Astrocyte (in vitro differentiated cells and primary cell): Measurements from ENCODE around the gene DUSP21. TPM values are rescaled to one million over a fixed set of nuclear protein-coding genes. Genes with fewer than 3 reads are reported as not detected.
A peak's percentile ranks its signal among the peaks of the same experiment; 100 is the strongest.

ENCODE experiments used
- DNase-seq: peaks from one replicate; pipeline ENCODE4 v3.0.0-alpha.2; 2010; ENCODE audit warnings: low read depth
- FAIRE-seq: peaks from 2 replicates; lab custom pipeline; 2011; peaks lifted over from hg19 to GRCh38; lab: Jason Lieb, UNC
- H2AFZ ChIP-seq: 2 replicates; pipeline ENCODE4 v1.6.0; 2012; ENCODE audit warnings: low read depth, low read length, inconsistent platforms
- H3K27ac ChIP-seq: 2 replicates; pipeline ENCODE4 v1.5.1; 2011; ENCODE audit warnings: low read depth, low read length, inconsistent platforms
- H3K27me3 ChIP-seq: 2 replicates; pipeline ENCODE4 v1.6.0; 2011; ENCODE audit warnings: low read length, inconsistent platforms; ENCODE audit not compliant: insufficient read depth
- H3K36me3 ChIP-seq: 2 replicates; pipeline ENCODE4 v1.5.1; 2011; ENCODE audit warnings: low read length, inconsistent platforms; ENCODE audit not compliant: insufficient read depth
- H3K4me1 ChIP-seq: 2 replicates; pipeline ENCODE4 v1.5.1; 2011; ENCODE audit warnings: low read length, inconsistent platforms; ENCODE audit not compliant: insufficient read depth
- H3K4me2 ChIP-seq: 2 replicates; pipeline ENCODE4 v1.6.0; 2012; ENCODE audit warnings: low read length, inconsistent platforms
- H3K4me3 ChIP-seq: 2 replicates; pipeline ENCODE4 v1.5.1; 2011; ENCODE audit warnings: low read depth, mild to moderate bottlenecking, low read length, inconsistent platforms; ENCODE audit not compliant: insufficient read depth
- H3K79me2 ChIP-seq: 2 replicates; pipeline ENCODE4 v1.6.0; 2012; ENCODE audit warnings: mild to moderate bottlenecking, low read length, inconsistent platforms; ENCODE audit not compliant: insufficient read depth
- H3K9ac ChIP-seq: 2 replicates; pipeline ENCODE4 v1.6.0; 2012; ENCODE audit warnings: mild to moderate bottlenecking, low read length, inconsistent platforms
- H3K9me3 ChIP-seq: 2 replicates; pipeline ENCODE4 v1.5.1; 2012; ENCODE audit warnings: low read depth, mild to moderate bottlenecking, low read length, inconsistent platforms; ENCODE audit not compliant: insufficient read depth
- H4K20me1 ChIP-seq: 2 replicates; pipeline ENCODE4 v1.6.0; 2012; ENCODE audit warnings: low read length, inconsistent platforms; ENCODE audit not compliant: insufficient read depth
- H3K27ac Mint-ChIP-seq: one replicate; pipeline ENCODE4 v1.8.0; 2021; ENCODE audit warnings: mild to moderate bottlenecking, mixed read lengths; ENCODE audit not compliant: unreplicated experiment
- H3K27me3 Mint-ChIP-seq: one replicate; pipeline ENCODE4 v1.8.0; 2021; ENCODE audit warnings: low read depth, mixed read lengths; ENCODE audit not compliant: unreplicated experiment
- H3K36me3 Mint-ChIP-seq: one replicate; pipeline ENCODE4 v1.8.0; 2021; ENCODE audit warnings: low read depth, mixed read lengths; ENCODE audit not compliant: unreplicated experiment
- H3K4me1 Mint-ChIP-seq: one replicate; pipeline ENCODE4 v1.8.0; 2021; ENCODE audit warnings: low read depth, mixed read lengths; ENCODE audit not compliant: unreplicated experiment
- H3K4me3 Mint-ChIP-seq: one replicate; pipeline ENCODE4 v1.8.0; 2021; ENCODE audit warnings: mild to moderate bottlenecking, moderate library complexity, mixed read lengths; ENCODE audit not compliant: unreplicated experiment
- H3K9me3 Mint-ChIP-seq: one replicate; pipeline ENCODE4 v1.8.0; 2021; ENCODE audit warnings: mild to moderate bottlenecking, mixed read lengths; ENCODE audit not compliant: unreplicated experiment
- CTCF ChIP-seq: IDR thresholded peaks from 2 replicates; pipeline ENCODE4 v1.5.1; 2011; ENCODE audit warnings: low read depth, mild to moderate bottlenecking, inconsistent platforms, low read length, moderate library complexity; ENCODE audit not compliant: insufficient read depth
- EZH2 ChIP-seq: IDR thresholded peaks from 2 replicates; pipeline ENCODE4 v1.6.1; 2012; ENCODE audit warnings: mild to moderate bottlenecking, low read length, inconsistent platforms; ENCODE audit not compliant: insufficient read depth
- total RNA-seq: library from RNA; stranded (reverse); gene quantifications from 2 replicates; pipeline ENCODE4 v1.2.1, GENCODE V29; 2021

The DUSP21 gene
- total RNA-seq, 1 donor from 2014 or later: not detected

GRCh38 chrX:44878780-44879179 lies 35.0 kb downstream of the DUSP21 start:
- Histone ChIP-seq H3K9ac (no peak overlapping the region), H2AFZ (no peak overlapping the region), H3K4me3 (no peak overlapping the region), H4K20me1 (peaks cover 49% of the 10 kb centered on the region), H3K27me3 (no peaks in the 10 kb centered on the region), H3K36me3 (no peaks in the 10 kb centered on the region), H3K4me2 (no peak overlapping the region), H3K27ac (no peak overlapping the region), H3K79me2 (peaks cover 96% of the 10 kb centered on the region), H3K4me1 (no peaks in the 10 kb centered on the region), H3K9me3 (no peaks in the 10 kb centered on the region)
- TF ChIP-seq EZH2 (no peak), CTCF (no peak)
- no peak for FAIRE-seq
- Mint-ChIP-seq H3K27ac (no peak overlapping the region), H3K4me1 (peaks cover 2% of the 10 kb centered on the region), H3K27me3 (no peaks in the 10 kb centered on the region), H3K4me3 (no peak overlapping the region), H3K9me3 (no peaks in the 10 kb centered on the region), H3K36me3 (no peaks in the 10 kb centered on the region)
- no peak for DNase-seq

GRCh38 chrX:44881549-44881948 lies 37.7 kb downstream of the DUSP21 start:
- Mint-ChIP-seq H3K9me3 (no peaks in the 10 kb centered on the region), H3K4me3 (no peak overlapping the region), H3K36me3 (no peaks in the 10 kb centered on the region), H3K4me1 (peaks cover 2% of the 10 kb centered on the region), H3K27me3 (no peaks in the 10 kb centered on the region), H3K27ac (no peak overlapping the region)
- Histone ChIP-seq H3K4me1 (no peaks in the 10 kb centered on the region), H3K4me2 (no peak overlapping the region), H3K27me3 (no peaks in the 10 kb centered on the region), H2AFZ (no peak overlapping the region), H3K36me3 (no peaks in the 10 kb centered on the region), H3K27ac (no peak overlapping the region), H4K20me1 (peaks cover 45% of the 10 kb centered on the region), H3K79me2 (peaks cover 96% of the 10 kb centered on the region), H3K9me3 (no peaks in the 10 kb centered on the region), H3K4me3 (no peak overlapping the region), H3K9ac (no peak overlapping the region)
- DNase-seq (no peak), FAIRE-seq (peak; percentile 17)
- no peak for TF ChIP-seq CTCF

GRCh38 chrX:44882635-44883034 lies 38.8 kb downstream of the DUSP21 start:
- no peak overlapping the region for H3K4me3 ChIP-seq
- H3K27me3 ChIP-seq: no peaks in the 10 kb centered on the region
- peaks cover 95% of the 10 kb centered on the region for H3K79me2 ChIP-seq
- no peak overlapping the region for H3K27ac Mint-ChIP-seq
- no peak overlapping the region for H3K27ac ChIP-seq
- H3K27me3 Mint-ChIP-seq: no peaks in the 10 kb centered on the region
- no peak overlapping the region for H3K4me3 Mint-ChIP-seq
- no peaks in the 10 kb centered on the region for H3K9me3 ChIP-seq
- H3K4me1 Mint-ChIP-seq: no peaks in the 10 kb centered on the region
- no peak for DNase-seq
- no peak overlapping the region for H2AFZ ChIP-seq
- H4K20me1 ChIP-seq: peaks cover 47% of the 10 kb centered on the region
- H3K4me1 ChIP-seq: no peaks in the 10 kb centered on the region
- no peaks in the 10 kb centered on the region for H3K36me3 Mint-ChIP-seq
- no peaks in the 10 kb centered on the region for H3K36me3 ChIP-seq
- no peak overlapping the region for H3K9ac ChIP-seq
- no peak for TF ChIP-seq EZH2
- TF ChIP-seq CTCF: no peak
- no peak for FAIRE-seq
- H3K4me2 ChIP-seq: no peak overlapping the region
- no peaks in the 10 kb centered on the region for H3K9me3 Mint-ChIP-seq
